A549 (cell line): Measurements from ENCODE around the gene CHCHD6. TPM values are rescaled to one million over a fixed set of nuclear protein-coding genes. Genes with fewer than 3 reads are reported as not detected.
A peak's percentile ranks its signal among the peaks of the same experiment; 100 is the strongest.

Experiments used
- ATAC-seq, 2 experiments: fragments of 200-7000 bp in 1 of 2; fragments of >200 bp in 1 of 2; cut with Nextera tagmentation in 1 of 2; cut with Tn5 transposase in 1 of 2; 3 replicates each; pipeline versions ENCODE4 v1.8.0 to v1.9.1; 2018 to 2020; ENCODE audit warnings: mild to moderate bottlenecking in 1 of 2, moderate library complexity in 1 of 2
- CTCF ChIA-PET: fragments of 300-600 bp; sonication (Branson Sonifier 250); formaldehyde crosslinking; extraction: SDS; loops from one replicate; lab custom pipeline; 2021; ENCODE audit warnings: antibody characterized with exemption, inconsistent platforms; lab: Yijun Ruan, JAX
- POLR2A ChIA-PET: fragments of 350-600 bp; formaldehyde crosslinking; extraction: SDS; loops from one replicate; lab custom pipeline; 2021; ENCODE audit warnings: antibody characterized with exemption, inconsistent platforms; lab: Yijun Ruan, JAX
- DNase-seq, 2 experiments: peaks; one replicate each; pipeline versions ENCODE4 v3.0.0 to v3.0.0-alpha.2; 2011 to 2016; ENCODE audit warnings: low read depth in 1 of 2, low spot score in 1 of 2
- FAIRE-seq: peaks from 2 replicates; lab custom pipeline; 2011; peaks lifted over from hg19 to GRCh38; lab: Jason Lieb, UNC
- H3K27ac ChIP-seq, 2 experiments: fragments of >200 bp; sonication (Bioruptor Twin); formaldehyde crosslinking; 3 replicates each; pipeline ENCODE4 v1.5.1; 2016 to 2017
- H3K4me1 ChIP-seq: fragments of >200 bp; sonication (Bioruptor Twin); formaldehyde crosslinking; 3 replicates; pipeline ENCODE4 v1.6.1; 2016
- H3K4me2 ChIP-seq: fragments of >200 bp; sonication (Bioruptor Twin); formaldehyde crosslinking; 3 replicates; pipeline ENCODE4 v1.6.1; 2016
- H3K4me3 ChIP-seq: fragments of >200 bp; sonication (Bioruptor Twin); formaldehyde crosslinking; 3 replicates; pipeline ENCODE4 v1.5.1; 2016
- H3K9me3 ChIP-seq: fragments of >200 bp; sonication (Bioruptor Twin); formaldehyde crosslinking; 3 replicates; pipeline ENCODE4 v1.6.1; 2016
- BCL3 ChIP-seq: fragments of >200 bp; sonication (Bioruptor Twin); formaldehyde crosslinking; IDR thresholded peaks from 3 replicates; pipeline ENCODE4 v1.6.1; 2016
- CBX2 ChIP-seq: fragments of 200-600 bp; sonication (generic); IDR thresholded peaks from 2 replicates; pipeline ENCODE4 v1.6.1; 2016; ENCODE audit warnings: low read depth, mild to moderate bottlenecking, borderline replicate concordance
- CBX8 ChIP-seq: fragments of 200-600 bp; sonication (generic); IDR thresholded peaks from 2 replicates; pipeline ENCODE4 v1.6.1; 2016
- CEBPB ChIP-seq, 2 experiments: fragments of >200 bp in 1 of 2; sonication (Bioruptor Twin) in 1 of 2; formaldehyde crosslinking in 1 of 2; IDR thresholded peaks; 2 replicates each; pipeline ENCODE4 v1.6.1; 2012 to 2016
- CHD4 ChIP-seq: fragments of 200-600 bp; sonication (generic); IDR thresholded peaks from 2 replicates; pipeline ENCODE4 v1.6.1; 2016; ENCODE audit warnings: antibody characterized with exemption, mild to moderate bottlenecking, borderline replicate concordance
- EHMT2 ChIP-seq: fragments of 200-600 bp; sonication (generic); IDR thresholded peaks from 2 replicates; pipeline ENCODE4 v1.6.1; 2016; ENCODE audit warnings: antibody characterized with exemption, low read depth, mild to moderate bottlenecking, moderate library complexity
- ESRRA ChIP-seq: fragments of 150-350 bp; IDR thresholded peaks from 2 replicates; pipeline ENCODE4 v1.6.1; 2014; ENCODE audit warnings: mild to moderate bottlenecking, low read length, borderline replicate concordance
- FOSL2 ChIP-seq, 2 experiments: fragments of 450-650 bp in 1 of 2; fragments of >200 bp in 1 of 2; sonication (Bioruptor Twin) in 1 of 2; formaldehyde crosslinking; IDR thresholded peaks; 2 replicates each; pipeline versions ENCODE4 v1.5.0 to v1.6.1; 2016 to 2020; ENCODE audit warnings: mild to moderate bottlenecking in 1 of 2, moderate library complexity in 1 of 2
- GATA3 ChIP-seq: IDR thresholded peaks from 2 replicates; pipeline ENCODE4 v1.6.1; 2012; ENCODE audit warnings: borderline replicate concordance
- HEYL ChIP-seq: fragments of 250-450 bp; sonication (Bioruptor Pico); IDR thresholded peaks from 2 replicates; pipeline ENCODE4 v1.8.0; 2021; ENCODE audit warnings: mild to moderate bottlenecking, moderate library complexity
- MYC ChIP-seq: IDR thresholded peaks from 2 replicates; pipeline ENCODE4 v1.6.1; 2012; ENCODE audit warnings: mild to moderate bottlenecking, inconsistent platforms, low read length, improper control_type of control experiment, borderline replicate concordance
- NFE2L2 ChIP-seq: fragments of 150-350 bp; conservative IDR thresholded peaks from 2 replicates; pipeline ENCODE4 v1.6.1; 2014; ENCODE audit warnings: low read length
- RAD21 ChIP-seq, 2 experiments: fragments of >200 bp in 1 of 2; sonication (Bioruptor Twin) in 1 of 2; formaldehyde crosslinking in 1 of 2; IDR thresholded peaks in 1 of 2; conservative IDR thresholded peaks in 1 of 2; 2 replicates in 1 of 2; 3 replicates in 1 of 2; pipeline ENCODE4 v1.6.1; 2012 to 2018; ENCODE audit warnings: inconsistent platforms in 1 of 2
- RCOR1 ChIP-seq: fragments of 150-350 bp; IDR thresholded peaks from 2 replicates; pipeline ENCODE4 v1.6.1; 2014; ENCODE audit warnings: antibody characterized with exemption, low read length, low read depth
- RNF2 ChIP-seq: fragments of 200-600 bp; sonication (generic); IDR thresholded peaks from 2 replicates; pipeline ENCODE4 v1.6.1; 2016; ENCODE audit warnings: low read depth, mild to moderate bottlenecking, antibody characterized with exemption, moderate library complexity, borderline replicate concordance
- SREBF2 ChIP-seq: fragments of 450-650 bp; IDR thresholded peaks from 2 replicates; pipeline ENCODE4 v1.6.1; 2014; ENCODE audit warnings: mild to moderate bottlenecking, moderate library complexity
- USF2 ChIP-seq: fragments of 450-650 bp; IDR thresholded peaks from 2 replicates; pipeline ENCODE4 v1.6.1; 2014; ENCODE audit warnings: antibody characterized with exemption
- WGBS: methylation state at CpG from one replicate; pipeline ENCODE4 v1.1.6; 2017; ENCODE audit errors: missing lambda C conversion rate; 5-methylcytosine and 5-hydroxymethylcytosine counted together
- polyA plus RNA-seq, 4 experiments: library from polyadenylated mRNA; depleted of rRNA in 3 of 4; stranded (reverse); fragments of >200 nt; fragmentation: RNase III in 1 of 4; extraction: RNeasy Plus Mini Kit Qiagen cat#74134 plus additional on column Dnase treatment in 1 of 4; gene quantifications; 2 replicates in 3 of 4; 3 replicates in 1 of 4; pipeline ENCODE4 v1.2.3, GENCODE V29; 2011 to 2017
- TF ChIP-seq, protein P1 (sequence below): fragments of 200-600 bp; sonication (generic); IDR thresholded peaks from 2 replicates; pipeline ENCODE4 v1.6.1; 2016; ENCODE audit warnings: antibody characterized with exemption, mild to moderate bottlenecking, moderate library complexity

Gene CHCHD6
- polyA plus RNA-seq, 2 of the 4 experiments (the other 2 are of a cell fraction) = 15.0 to 18.1 TPM

DNA sequence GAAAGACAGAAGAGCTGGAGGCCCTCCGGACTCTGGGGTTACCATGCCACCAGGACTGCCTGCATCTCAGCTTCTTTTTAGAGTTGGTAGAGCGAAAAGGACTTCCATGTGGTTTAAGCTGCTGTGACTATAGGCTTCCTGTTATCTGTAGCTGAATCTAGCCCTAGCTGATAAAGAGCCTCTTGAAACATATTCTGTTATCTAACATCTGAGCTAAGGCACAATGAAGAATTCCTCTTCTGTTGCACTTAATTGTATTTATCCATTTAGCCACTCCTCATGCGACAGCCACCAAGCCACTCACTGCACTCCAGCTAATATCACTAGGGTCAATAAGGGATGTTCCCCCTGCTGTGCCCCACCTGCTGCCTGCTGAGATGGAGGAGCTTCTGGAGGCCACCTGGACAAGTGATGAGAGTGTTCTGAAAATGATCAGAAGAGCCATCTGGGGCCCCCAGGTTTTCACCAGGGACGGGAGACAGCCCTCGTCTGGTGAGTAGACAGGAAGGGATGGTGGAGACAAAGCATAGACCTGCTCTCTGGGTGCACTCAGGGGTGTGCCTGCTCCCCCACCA, 184.2 kb downstream of the CHCHD6 start:
- no peaks in the 10 kb centered on the region for H3K9me3 ChIP-seq
- no peak for FAIRE-seq
- WGBS = 100% methylated on average over 4 of the region's 5 CpGs
- ChIA-PET POLR2A (no interaction called here), CTCF (interaction anchor here (1.2 kb wide), 1 partner anchor 11 kb away, joined by 3 read pairs; no protein-coding TSS in a partner anchor)
- H3K27ac ChIP-seq = no peak overlapping the region
- TF ChIP-seq RNF2 = no peak
- TF ChIP-seq GATA3 = no peak
- ATAC-seq = no peak
- H3K4me2 ChIP-seq = no peak overlapping the region
- no peak for DNase-seq
- no peak overlapping the region for H3K4me3 ChIP-seq
- H3K4me1 ChIP-seq = 0 out of 3 replicates have a peak, but pooled peaks cover 4% of the 10 kb centered on the region

DNA sequence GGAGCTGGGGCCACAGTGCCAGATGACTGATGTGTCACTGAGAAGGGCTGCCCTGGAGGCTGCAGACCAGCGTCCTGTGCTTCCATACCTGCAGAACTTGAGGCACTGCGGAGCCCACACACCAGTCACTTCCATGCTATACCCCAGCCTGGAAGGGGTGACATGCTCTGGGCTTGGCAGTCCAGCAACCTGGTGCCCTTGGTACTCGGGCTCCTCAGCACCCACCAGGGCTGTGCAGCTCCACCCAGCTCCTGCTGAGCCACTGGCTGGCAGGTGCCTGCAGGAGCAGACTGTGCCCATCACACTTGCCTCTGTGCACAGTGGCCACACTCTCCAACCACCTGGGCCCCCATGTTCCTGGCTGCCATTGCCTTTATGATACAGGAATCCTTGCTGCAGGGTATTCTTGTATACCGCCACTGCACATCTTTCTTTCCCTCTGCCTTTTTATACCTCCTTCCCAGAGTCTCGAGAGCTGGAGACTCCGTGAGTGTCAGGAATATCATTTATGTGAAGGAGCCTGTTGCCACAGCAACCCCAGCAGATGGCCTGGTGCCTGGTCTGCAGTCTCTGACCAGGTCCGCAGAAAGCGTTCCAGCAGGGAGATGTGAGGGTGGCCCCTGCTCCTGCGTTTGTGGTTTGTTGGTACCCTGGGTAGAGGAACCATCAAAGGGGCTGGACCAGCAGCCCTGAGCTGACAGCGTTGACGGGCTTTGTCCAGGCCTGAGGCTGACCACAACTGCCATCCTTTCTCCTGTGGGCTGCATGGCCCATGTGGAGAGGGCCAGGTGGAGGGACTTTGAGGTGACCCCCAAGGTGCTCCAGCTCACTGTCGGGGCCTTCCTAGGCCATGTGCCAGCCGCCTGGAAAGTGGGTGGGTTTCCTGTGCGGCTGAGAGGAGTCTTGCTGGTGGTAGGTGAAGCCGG, 185.5 kb downstream of the CHCHD6 start:
- no peak for ATAC-seq
- CTCF ChIA-PET = interaction anchor here (1.2 kb wide), 1 partner anchor 10 kb away, joined by 3 read pairs; no protein-coding TSS in a partner anchor
- 99% methylated on average over 8 of the region's 15 CpGs for WGBS

DNA sequence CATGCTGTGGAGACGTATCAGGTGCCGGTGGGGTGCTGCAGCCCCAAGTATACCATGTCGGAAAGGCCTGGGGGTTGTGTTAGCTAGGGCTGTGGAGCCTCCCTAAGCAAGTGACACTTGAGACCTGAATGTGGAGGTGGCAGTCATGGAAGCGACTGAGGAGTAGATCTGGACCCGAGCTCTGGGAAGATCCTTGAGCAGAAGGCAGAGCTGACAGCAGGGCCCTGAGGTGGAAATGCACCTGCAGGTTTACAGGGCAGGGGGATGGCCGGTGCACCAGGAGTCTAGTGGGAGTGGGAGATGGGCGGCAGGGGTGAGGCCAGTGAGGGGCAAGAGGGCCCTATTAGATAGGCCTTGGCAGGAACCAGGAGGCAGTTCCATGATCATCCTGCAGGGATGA, 187.1 kb downstream of the CHCHD6 start:
- WGBS = 93% methylated on average over 4 of the region's 7 CpGs
- POLR2A ChIA-PET = no interaction called here
- TF ChIP-seq FOSL2 (IDR thresholded peaks at IDR 0.05) (no peak), FOSL2 (CRISPR knock-in tag; IDR thresholded peaks at IDR 0.05) (no peak), HEYL (CRISPR knock-in tag) (no peak), CBX8 (no peak)

More for the DNA sequence above, 185.5 kb downstream of the CHCHD6 start:
- Histone ChIP-seq H3K4me1 (peaks cover 7% of the 10 kb centered on the region; the same call in 2 of the 3 replicates), H3K27ac (no peak overlapping the region), H3K4me2 (no peak overlapping the region)
- POLR2A ChIA-PET = no interaction called here
- TF ChIP-seq MYC = no peak
- TF ChIP-seq RCOR1 = no peak
- TF ChIP-seq BCL3 = no peak
- TF ChIP-seq CBX8 = no peak
- no peak for TF ChIP-seq FOSL2 (IDR thresholded peaks at IDR 0.05)
- no peak for TF ChIP-seq FOSL2 (CRISPR knock-in tag; IDR thresholded peaks at IDR 0.05)
- no peak for TF ChIP-seq NFE2L2
- no peak for TF ChIP-seq EHMT2
- TF ChIP-seq, all 56 proteins: peak for 0
- Histone ChIP-seq H3K4me3 (no peak overlapping the region), H3K9me3 (no peaks in the 10 kb centered on the region)
- FAIRE-seq (no peak), DNase-seq (no peak)

DNA sequence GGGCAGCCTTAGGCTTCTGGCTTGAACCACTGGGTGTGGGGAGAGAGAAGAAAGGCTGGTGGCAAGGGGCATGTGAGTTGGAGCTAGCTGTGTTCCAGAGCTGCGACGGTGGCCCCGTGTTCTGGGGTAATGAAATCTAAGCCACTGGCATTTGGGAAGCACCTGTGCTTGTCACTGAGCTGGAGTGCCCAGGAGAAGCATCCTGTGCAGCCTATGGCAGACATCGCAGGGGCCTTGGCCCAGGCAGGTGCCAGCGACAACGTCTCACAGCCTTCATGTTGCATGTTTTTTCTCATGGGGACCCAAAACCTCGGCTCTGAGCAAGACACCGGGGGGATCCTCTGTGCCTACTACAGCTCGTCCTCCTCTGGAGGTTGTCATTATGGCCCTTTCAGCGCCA, 187.8 kb downstream of the CHCHD6 start:
- 92% methylated on average over 7 of the region's 10 CpGs for WGBS
- ATAC-seq (no peak), FAIRE-seq (no peak), DNase-seq (no peak)
- ChIA-PET POLR2A (no interaction called here), CTCF (interaction anchor here (1.0 to 1.4 kb wide), 2 partner anchors 9 to 139 kb away, joined by 3 read pairs; no protein-coding TSS in a partner anchor)
- Histone ChIP-seq H3K9me3 (no peaks in the 10 kb centered on the region), H3K4me3 (no peak overlapping the region), H3K27ac (no peak overlapping the region), H3K4me2 (no peak overlapping the region), H3K4me1 (peaks cover 29% of the 10 kb centered on the region)
- TF ChIP-seq FOSL2 (IDR thresholded peaks at IDR 0.05) (no peak), FOSL2 (CRISPR knock-in tag; IDR thresholded peaks at IDR 0.05) (no peak), SREBF2 (no peak), CBX2 (no peak), USF2 (no peak), CHD4 (no peak), ESRRA (no peak), RAD21 (conservative IDR thresholded peaks at IDR 0.05 in 1 of 2, IDR thresholded peaks at IDR 0.05 in 1 of 2) (no peak), CEBPB (IDR thresholded peaks at IDR 0.05) (no peak)
- TF ChIP-seq, protein P1, sequence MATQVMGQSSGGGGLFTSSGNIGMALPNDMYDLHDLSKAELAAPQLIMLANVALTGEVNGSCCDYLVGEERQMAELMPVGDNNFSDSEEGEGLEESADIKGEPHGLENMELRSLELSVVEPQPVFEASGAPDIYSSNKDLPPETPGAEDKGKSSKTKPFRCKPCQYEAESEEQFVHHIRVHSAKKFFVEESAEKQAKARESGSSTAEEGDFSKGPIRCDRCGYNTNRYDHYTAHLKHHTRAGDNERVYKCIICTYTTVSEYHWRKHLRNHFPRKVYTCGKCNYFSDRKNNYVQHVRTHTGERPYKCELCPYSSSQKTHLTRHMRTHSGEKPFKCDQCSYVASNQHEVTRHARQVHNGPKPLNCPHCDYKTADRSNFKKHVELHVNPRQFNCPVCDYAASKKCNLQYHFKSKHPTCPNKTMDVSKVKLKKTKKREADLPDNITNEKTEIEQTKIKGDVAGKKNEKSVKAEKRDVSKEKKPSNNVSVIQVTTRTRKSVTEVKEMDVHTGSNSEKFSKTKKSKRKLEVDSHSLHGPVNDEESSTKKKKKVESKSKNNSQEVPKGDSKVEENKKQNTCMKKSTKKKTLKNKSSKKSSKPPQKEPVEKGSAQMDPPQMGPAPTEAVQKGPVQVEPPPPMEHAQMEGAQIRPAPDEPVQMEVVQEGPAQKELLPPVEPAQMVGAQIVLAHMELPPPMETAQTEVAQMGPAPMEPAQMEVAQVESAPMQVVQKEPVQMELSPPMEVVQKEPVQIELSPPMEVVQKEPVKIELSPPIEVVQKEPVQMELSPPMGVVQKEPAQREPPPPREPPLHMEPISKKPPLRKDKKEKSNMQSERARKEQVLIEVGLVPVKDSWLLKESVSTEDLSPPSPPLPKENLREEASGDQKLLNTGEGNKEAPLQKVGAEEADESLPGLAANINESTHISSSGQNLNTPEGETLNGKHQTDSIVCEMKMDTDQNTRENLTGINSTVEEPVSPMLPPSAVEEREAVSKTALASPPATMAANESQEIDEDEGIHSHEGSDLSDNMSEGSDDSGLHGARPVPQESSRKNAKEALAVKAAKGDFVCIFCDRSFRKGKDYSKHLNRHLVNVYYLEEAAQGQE = no peak

More for the DNA sequence above, 187.1 kb downstream of the CHCHD6 start:
- Histone ChIP-seq H3K4me2 (no peak overlapping the region), H3K4me3 (no peak overlapping the region), H3K9me3 (no peaks in the 10 kb centered on the region), H3K27ac (no peak overlapping the region), H3K4me1 (peaks cover 23% of the 10 kb centered on the region)
- peak in 1 of 2 experiments; percentile 52; a peak in 2 of 6 replicates for ATAC-seq
- DNase-seq = no peak
- CTCF ChIA-PET = interaction anchor here (1.4 kb wide), 1 partner anchor 9 kb away, joined by 3 read pairs; no protein-coding TSS in a partner anchor
- no peak for FAIRE-seq
